HFFc6 (cell line): ENCODE measurements around the gene PIK3R5. TPM values are rescaled to one million over a fixed set of nuclear protein-coding genes. Genes with fewer than 3 reads are reported as not detected.

ENCODE experiments used
- DNase-seq: peaks from one replicate; pipeline ENCODE4 v3.0.0-alpha.2; 2018
- H3K27ac Mint-ChIP-seq: 2 replicates; pipeline ENCODE4 v1.8.0; 2020; ENCODE audit warnings: mild to moderate bottlenecking, mixed read lengths
- H3K27me3 Mint-ChIP-seq: 2 replicates; pipeline ENCODE4 v1.8.0; 2021; ENCODE audit warnings: mild to moderate bottlenecking, moderate library complexity, mixed read lengths; ENCODE audit not compliant: insufficient read depth
- H3K36me3 Mint-ChIP-seq: 2 replicates; pipeline ENCODE4 v1.8.0; 2021; ENCODE audit warnings: low read depth, mixed read lengths
- H3K4me1 Mint-ChIP-seq: 2 replicates; pipeline ENCODE4 v1.8.0; 2020; ENCODE audit warnings: low read depth, mixed read lengths
- H3K4me3 Mint-ChIP-seq: 2 replicates; pipeline ENCODE4 v1.8.0; 2020; ENCODE audit warnings: mild to moderate bottlenecking, moderate library complexity, mixed read lengths
- H3K9me3 Mint-ChIP-seq: 2 replicates; pipeline ENCODE4 v1.8.0; 2020; ENCODE audit warnings: mild to moderate bottlenecking, mixed read lengths
- total RNA-seq, 6 experiments: library from RNA; stranded (reverse); fragmentation: NEBNext Ultra II Directional; extraction: Animal tissue kit (Norgen Biotek cat#: 25700); gene quantifications; 2 replicates in 1 of 6; 3 replicates in 5 of 6; pipeline ENCODE4 v1.2.3, GENCODE V29; 2021
- TF ChIP-seq, protein P1 (sequence below): fragments of 200-600 bp; sonication (generic); IDR thresholded peaks from 2 replicates; pipeline ENCODE4 v1.5.0; 2021; ENCODE audit warnings: antibody characterized with exemption, mild to moderate bottlenecking

The PIK3R5 gene
- total RNA-seq, 6 experiments from 2014 or later, result not detected

DNA sequence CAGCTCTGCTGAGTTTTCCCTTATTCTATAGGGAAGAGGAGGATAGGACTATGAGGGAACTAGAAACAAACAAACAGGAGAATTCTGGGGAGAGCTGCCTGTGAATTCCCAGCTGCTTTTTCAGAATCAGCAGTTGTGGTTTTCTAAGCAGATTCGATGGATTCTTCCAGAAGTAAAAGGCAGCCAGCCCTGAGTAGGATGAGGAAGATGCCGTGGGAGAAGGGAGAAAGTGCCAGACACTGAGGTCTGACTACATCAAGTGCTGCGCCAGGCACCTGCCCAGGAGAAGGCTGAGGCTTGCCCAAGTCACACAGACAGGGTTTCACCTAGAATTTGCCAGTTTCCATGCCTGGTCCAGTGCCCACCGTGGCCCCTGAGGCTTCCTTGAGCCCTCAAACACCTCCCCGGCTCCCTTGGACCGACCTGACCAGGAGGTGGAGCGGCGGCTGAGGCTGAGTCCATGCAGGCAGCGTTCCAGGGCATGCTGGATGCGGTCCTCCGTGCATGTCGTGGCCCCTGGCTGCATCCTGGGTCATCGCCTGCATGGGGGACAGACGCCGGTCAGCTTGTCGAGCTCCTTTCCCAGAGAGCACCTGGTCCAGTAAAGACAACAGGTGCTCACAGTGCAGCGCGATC is 54.4 kb downstream of the PIK3R5 start:
- Mint-ChIP-seq H3K4me3 (no peak overlapping the region), H3K27ac (no peak overlapping the region), H3K27me3 (no peaks in the 10 kb centered on the region)

GRCh38 chr17:8909586-8910270 is 55.8 kb downstream of the PIK3R5 start:
- Mint-ChIP-seq H3K36me3 (peaks cover 6% of the 10 kb centered on the region; the same call in 1 of the 2 replicates), H3K4me3 (no peak overlapping the region), H3K4me1 (no peaks in the 10 kb centered on the region), H3K27ac (no peak overlapping the region), H3K9me3 (peaks cover 43% of the 10 kb centered on the region), H3K27me3 (no peaks in the 10 kb centered on the region)
- DNase-seq, result no peak
- TF ChIP-seq, protein P1, sequence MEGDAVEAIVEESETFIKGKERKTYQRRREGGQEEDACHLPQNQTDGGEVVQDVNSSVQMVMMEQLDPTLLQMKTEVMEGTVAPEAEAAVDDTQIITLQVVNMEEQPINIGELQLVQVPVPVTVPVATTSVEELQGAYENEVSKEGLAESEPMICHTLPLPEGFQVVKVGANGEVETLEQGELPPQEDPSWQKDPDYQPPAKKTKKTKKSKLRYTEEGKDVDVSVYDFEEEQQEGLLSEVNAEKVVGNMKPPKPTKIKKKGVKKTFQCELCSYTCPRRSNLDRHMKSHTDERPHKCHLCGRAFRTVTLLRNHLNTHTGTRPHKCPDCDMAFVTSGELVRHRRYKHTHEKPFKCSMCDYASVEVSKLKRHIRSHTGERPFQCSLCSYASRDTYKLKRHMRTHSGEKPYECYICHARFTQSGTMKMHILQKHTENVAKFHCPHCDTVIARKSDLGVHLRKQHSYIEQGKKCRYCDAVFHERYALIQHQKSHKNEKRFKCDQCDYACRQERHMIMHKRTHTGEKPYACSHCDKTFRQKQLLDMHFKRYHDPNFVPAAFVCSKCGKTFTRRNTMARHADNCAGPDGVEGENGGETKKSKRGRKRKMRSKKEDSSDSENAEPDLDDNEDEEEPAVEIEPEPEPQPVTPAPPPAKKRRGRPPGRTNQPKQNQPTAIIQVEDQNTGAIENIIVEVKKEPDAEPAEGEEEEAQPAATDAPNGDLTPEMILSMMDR, result no peak

More for the DNA sequence above, 54.4 kb downstream of the PIK3R5 start:
- DNase-seq, result no peak
- TF ChIP-seq, protein P1, result no peak
- peaks cover 51% of the 10 kb centered on the region for H3K9me3 Mint-ChIP-seq
- H3K4me1 Mint-ChIP-seq, result no peaks in the 10 kb centered on the region
- H3K36me3 Mint-ChIP-seq, result peaks cover 6% of the 10 kb centered on the region; the same call in 1 of the 2 replicates

- H3K36me3 Mint-ChIP-seq, result no peaks in the 10 kb centered on the region
- H3K27me3 Mint-ChIP-seq, result peaks cover 6% of the 10 kb centered on the region
- no peak overlapping the region for H3K4me3 Mint-ChIP-seq
- no peaks in the 10 kb centered on the region for H3K4me1 Mint-ChIP-seq
- peaks cover 9% of the 10 kb centered on the region; the same call in 1 of the 2 replicates for H3K9me3 Mint-ChIP-seq
- TF ChIP-seq, protein P1, result no peak
- no peak overlapping the region for H3K27ac Mint-ChIP-seq
- no peak for DNase-seq
These were observed 60.2 kb downstream of the PIK3R5 start for GRCh38 chr17:8905331-8905730.

DNA sequence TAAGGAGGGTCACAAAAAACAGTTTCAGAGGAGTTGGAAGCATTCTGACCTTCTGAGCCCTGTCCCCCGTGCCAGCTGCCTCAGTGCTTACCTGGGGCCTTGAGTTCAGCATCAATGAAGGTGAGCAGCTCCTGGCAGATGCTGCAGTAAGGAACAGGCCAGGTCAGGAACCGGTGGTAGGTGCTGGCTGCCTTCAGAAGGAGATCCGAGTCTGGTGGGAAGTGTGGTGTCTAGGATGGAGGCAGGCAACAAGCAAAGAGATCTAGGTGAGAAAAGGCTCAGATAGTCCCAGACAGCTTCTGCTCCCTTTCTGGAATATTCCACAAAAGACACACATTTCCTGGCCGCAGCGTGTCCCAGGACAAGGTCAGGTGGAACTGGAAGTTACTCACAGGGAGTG is 60.8 kb downstream of the PIK3R5 start:
- Mint-ChIP-seq H3K27ac (no peak overlapping the region), H3K9me3 (peaks cover 5% of the 10 kb centered on the region; the same call in 1 of the 2 replicates), H3K27me3 (peaks cover 6% of the 10 kb centered on the region), H3K4me1 (no peaks in the 10 kb centered on the region), H3K36me3 (no peaks in the 10 kb centered on the region), H3K4me3 (no peak overlapping the region)
- TF ChIP-seq, protein P1, result no peak
- DNase-seq, result no peak

DNA sequence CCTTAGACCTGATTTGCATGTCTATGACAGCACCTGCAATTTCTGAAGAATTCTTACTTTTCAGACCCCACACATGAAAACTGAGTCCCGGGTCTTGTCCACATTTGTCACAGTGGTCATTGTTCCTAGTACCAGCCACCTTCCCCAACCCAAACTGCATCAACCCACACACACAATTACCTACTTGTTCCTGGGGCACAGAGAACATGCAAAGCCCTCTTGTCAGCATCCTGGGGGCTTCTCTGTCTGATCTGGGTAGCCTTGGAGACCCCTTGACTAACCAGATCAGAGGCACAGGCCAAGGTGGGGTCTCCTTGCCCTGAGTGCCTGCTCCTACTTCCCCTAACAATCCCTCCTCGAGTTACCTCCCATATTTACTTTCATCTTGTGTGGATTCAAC is 61.3 kb downstream of the PIK3R5 start:
- H3K27ac Mint-ChIP-seq, result no peak overlapping the region
- H3K4me3 Mint-ChIP-seq, result no peak overlapping the region
- TF ChIP-seq, protein P1, result no peak
- no peaks in the 10 kb centered on the region for H3K4me1 Mint-ChIP-seq
- H3K36me3 Mint-ChIP-seq, result no peaks in the 10 kb centered on the region
- peaks cover 4% of the 10 kb centered on the region; the same call in 1 of the 2 replicates for H3K9me3 Mint-ChIP-seq
- H3K27me3 Mint-ChIP-seq, result peaks cover 6% of the 10 kb centered on the region
- DNase-seq, result no peak
